ENCODE results near the gene JPH4.
"Not testable (repeated sequence)": the region's sequence is repeated elsewhere in the genome, so short reads cannot be mapped to it uniquely, and the experiment has no call there.

JPH4 gene

GRCh38 chr14:23578560-23579310 lies at the start of gene JPH4:
TSS of gene JPH4 (minus strand) at chr14:23578790. CDS start at chr14:23577453, 1,337 bp downstream.
- peak in 26 of 51 donors; percentile 17 to 78 (median 45) for DNase-seq

- no peak for DNase-seq
Measured at GRCh38 chr14:23627961-23628360, 49.4 kb upstream of the JPH4 start.

DNA sequence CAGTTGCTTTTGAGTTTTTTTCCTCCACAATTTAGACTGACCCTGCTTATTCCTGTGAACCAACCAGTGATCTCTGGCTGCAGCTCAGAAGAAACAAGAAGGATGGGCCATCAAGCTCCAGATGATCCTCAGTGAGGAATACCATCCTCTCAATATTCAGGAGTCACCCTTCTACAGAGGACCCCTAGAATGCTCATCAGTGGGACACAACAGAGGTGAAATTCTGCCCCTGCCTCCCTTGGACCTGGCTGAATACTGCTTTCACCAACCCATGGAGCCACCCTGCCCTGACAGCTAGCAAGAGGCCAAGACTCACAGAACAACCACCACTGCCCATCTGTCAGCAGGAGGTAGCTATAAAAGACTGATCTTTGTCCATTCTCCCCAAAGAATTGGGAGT lies 48.4 kb upstream of the JPH4 start:
- no peak for DNase-seq

- DNase-seq = no peak
Measured at GRCh38 chr14:23624830-23625404, 46.3 kb upstream of the JPH4 start.

- no peak for DNase-seq
Measured at GRCh38 chr14:23623962-23624361, 45.4 kb upstream of the JPH4 start.

GRCh38 chr14:23622990-23623389 lies 44.4 kb upstream of the JPH4 start:
- DNase-seq = no peak

DNA sequence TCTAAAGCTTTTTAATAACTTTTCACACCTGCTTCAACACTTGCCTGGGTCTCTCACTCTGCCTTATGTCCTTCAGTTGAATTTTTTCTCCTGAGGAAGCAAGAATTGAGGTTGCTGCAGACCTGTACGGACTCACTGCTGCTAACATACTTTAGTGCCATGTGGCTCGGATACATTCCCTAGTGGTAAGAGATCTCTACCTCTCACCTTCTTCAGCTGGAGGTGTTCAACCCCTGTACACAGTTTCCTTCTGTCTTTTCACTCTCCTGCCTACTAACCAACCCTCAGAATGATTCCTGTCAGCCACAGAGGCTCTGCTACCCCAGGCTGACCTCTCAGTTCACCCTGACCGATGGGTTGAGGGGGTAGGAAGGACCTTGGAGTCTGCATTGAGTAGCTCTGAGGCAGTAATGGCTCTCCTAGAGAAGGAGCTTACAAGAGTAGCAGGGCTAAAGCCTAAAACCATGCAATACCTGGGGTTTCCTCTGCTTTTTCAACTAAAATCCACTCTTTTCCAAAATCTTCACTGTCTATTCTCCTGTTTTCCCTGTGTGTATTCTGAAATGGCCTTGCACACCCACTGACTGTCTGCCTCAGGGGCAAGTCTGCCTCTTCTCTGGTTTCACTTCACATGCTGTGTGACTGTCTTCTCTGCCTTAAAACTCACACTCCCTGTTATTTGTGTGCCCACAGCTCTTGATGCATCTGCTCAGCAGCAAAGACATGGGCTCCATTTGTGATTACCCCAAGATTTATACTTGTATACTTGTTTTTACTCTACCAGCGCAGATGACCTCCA lies 43.5 kb upstream of the JPH4 start:
- no peak for DNase-seq

GRCh38 chr14:23621204-23621931 lies 42.8 kb upstream of the JPH4 start:
- DNase-seq = no peak

GRCh38 chr14:23620177-23620702 lies 41.6 kb upstream of the JPH4 start:
- no peak for DNase-seq

DNA sequence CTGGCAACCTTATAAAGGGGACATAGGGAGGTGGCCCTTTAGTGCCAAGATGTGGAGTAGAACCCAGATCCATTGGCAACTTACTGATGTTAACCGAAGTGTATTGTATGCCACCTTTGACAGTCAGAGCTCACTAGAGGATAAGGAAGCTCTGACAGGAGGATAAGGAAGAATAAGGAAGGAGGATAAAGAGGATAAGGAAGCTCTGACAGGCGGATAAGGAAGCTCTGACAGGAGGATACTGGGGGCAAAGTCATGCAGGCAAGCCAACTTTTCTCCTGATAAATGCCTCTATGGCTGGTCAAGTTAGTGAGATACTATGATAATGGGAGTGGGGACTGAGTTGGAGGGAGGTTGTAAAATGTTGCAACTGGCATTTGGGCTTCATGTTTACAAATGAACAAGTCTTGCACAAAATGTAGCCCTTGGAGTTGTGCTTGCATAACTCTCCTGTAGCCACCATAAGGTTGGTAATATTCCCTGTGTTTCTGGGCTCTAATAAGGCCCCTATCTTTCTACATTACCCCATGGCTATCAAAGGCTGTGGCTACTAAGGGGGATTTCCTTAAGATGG lies 39.9 kb upstream of the JPH4 start:
- no peak for DNase-seq

GRCh38 chr14:23617539-23617938 lies 38.9 kb upstream of the JPH4 start:
- no peak for DNase-seq

DNA sequence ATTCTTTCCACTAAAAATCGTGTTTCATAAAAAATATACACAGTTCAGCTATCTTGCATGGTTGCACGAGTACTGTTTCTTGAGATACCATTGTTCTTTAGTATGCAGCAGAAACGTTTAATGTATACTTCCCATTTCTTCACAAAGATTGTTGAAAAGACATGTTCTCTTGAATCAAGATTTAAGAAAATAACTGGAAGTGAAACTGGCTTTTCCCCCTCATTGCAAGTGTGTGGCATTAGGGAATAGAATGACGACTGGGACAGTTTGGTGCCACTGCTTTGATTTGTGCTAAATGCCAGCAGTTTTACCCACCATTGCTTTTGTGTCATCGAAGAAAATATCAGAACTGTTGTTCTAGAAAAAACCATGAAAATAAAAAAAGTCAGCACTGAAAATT lies 37.3 kb upstream of the JPH4 start:
- no peak for DNase-seq

- DNase-seq = no peak
Measured at GRCh38 chr14:23614395-23614828, 35.8 kb upstream of the JPH4 start.

DNA sequence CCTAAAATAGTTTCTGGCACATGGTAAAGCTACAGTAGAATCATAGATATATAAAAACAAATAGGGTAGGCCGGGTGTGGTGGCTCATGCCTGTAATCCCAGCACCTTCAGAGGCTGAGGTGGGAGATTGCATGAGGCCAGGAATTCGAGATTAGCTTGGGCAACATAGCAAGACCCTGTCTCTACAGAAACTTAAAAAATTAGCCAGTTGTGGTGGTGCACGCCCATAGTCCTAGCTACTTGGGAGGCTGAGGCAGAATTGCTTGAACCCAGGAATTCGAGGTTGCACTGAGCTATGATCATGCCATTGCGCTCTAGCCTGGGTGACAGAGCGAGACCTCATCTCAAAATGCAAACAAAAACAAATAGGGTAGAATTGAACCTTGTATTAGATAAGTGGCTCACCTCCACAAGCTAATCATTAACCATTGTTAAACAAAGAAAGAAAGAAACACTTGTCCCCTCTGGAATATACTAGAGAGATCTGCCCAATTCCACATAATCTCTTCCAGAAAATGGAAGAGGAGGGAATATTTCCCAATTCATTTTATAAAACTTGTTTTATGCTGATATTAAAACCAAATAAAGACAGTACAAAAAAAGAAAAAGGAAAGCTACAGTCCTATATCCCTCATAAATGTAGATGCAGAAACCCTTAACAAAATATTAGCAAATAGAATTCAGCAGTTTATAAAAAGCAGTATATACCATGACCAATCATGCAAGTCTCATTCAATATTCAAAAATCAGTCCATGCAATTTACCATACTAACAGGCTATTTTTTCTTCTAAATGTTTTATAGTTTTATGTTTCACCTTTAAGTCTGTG lies 34.9 kb upstream of the JPH4 start:
- DNase-seq = no peak

DNA sequence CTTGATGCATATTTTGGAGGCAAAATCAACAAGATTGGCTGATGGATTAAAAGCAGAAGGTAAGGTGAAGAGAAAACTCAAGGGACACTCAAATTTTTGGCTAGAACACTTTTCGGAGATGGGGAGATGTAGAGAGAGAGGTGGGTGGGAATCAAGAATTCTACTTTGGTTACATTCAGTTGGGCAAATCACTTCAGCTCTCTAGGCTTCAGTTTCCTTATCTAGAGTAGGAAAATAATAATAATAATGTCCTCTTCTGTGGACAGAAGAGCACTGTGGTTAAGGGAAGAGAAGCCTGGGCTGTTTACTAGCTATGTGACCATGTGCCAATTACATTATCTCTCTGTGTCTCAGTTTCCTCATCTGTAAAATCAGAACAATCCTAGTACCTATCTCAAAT lies 34.2 kb upstream of the JPH4 start:
- no peak for DNase-seq

GRCh38 chr14:23612354-23612732 lies 33.8 kb upstream of the JPH4 start:
- DNase-seq = no peak

DNA sequence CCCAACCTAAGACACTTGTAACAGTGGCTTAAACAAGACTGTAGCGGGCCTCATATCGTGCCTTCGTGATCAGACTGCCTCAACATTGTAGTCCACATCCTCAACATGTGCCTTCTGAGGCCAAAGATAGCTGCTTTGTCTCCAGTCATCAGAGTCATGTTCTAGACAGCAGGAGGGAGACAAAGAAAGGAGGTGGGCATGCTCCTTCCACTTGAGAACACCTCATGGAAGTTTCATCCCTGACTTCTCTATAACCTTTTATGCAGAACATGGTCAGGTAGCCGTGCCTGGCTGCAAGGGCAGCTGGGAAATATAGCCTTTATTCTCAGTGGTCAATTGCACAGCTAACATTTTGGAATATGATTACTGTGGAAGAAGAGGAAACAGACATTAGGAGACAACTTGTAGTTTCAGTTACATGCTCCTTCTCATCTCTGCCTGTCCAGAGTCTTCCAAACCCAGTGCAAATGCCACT lies 32.3 kb upstream of the JPH4 start:
- no peak for DNase-seq

DNA sequence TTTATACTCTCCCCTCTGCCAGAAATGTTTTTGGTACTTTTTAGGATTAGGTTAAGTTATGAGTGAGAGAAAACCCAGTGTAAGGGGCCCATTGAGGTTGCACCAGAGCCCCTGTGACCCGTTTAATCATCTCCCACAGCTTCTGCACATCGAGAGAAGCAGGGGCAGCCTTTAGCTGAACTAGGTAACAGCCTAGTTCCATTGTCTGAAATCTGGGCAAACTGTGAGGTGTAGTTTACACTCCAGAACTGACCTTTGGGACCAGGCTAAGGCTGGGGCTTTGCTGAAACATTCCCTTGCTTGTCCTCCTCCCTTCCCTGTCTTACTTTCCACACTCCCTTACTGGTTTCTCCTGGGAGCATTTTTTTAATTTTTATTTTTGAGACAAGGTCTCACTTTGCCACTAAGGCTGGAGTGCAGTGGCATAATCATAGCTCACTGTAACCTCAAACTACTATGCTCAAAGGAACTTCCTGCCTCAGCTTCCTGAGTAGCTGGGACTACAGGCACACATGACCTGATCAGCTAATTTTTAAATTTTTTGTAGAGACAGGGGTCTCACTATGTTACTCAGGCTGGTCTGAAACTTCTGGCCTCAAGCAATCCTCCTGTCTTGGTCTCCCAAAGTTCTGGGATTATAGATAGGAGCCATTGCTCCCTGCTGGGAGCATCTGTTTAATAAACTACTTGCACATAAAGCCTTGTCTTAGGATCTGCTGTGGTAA lies 31.7 kb upstream of the JPH4 start:
- DNase-seq = no peak

GRCh38 chr14:23609411-23610089 lies 31.0 kb upstream of the JPH4 start:
- not testable (repeated sequence) for DNase-seq

All from hypothalamus (tissue), 51 donors.